ENCODE results near the gene NIPAL4.

Gene NIPAL4

GRCh38 chr5:157459715-157460599 lies at the start of gene NIPAL4 (continued):
- TF ChIP-seq KLF8 (tag by site-specific recombination; IDR thresholded peaks at IDR 0.05) (no peak), SP7 (tag by site-specific recombination; IDR thresholded peaks at IDR 0.05) (0 out of 2 replicates have a peak, but pooled peaks have one; percentile 25), ZFHX2 (tag by site-specific recombination; conservative IDR thresholded peaks at IDR 0.05) (peak; percentile 27; the same call in 1 of the 2 replicates), ZNF350 (tag by site-specific recombination; IDR thresholded peaks at IDR 0.05) (no peak), ZNF660 (tag by site-specific recombination; IDR thresholded peaks at IDR 0.05) (no peak), ZSCAN18 (tag by site-specific recombination; IDR thresholded peaks at IDR 0.05) (no peak), ZNF549 (tag by site-specific recombination; IDR thresholded peaks at IDR 0.05) (no peak), ZBTB7A (tag by site-specific recombination; IDR thresholded peaks at IDR 0.05; ENCODE audit: low read depth) (no peak), ZBTB17 (tag by site-specific recombination; IDR thresholded peaks at IDR 0.05) (no peak), HOXC10 (CRISPR knock-in tag; IDR thresholded peaks at IDR 0.05) (no peak), ZNF16 (tag by site-specific recombination; IDR thresholded peaks at IDR 0.05; ENCODE audit: low read depth) (no peak), KLF16 (tag by site-specific recombination; IDR thresholded peaks at IDR 0.05) (no peak), ZNF394 (tag by site-specific recombination; IDR thresholded peaks at IDR 0.05; ENCODE audit: borderline replicate concordance) (no peak), ZNF555 (tag by site-specific recombination; conservative IDR thresholded peaks at IDR 0.05) (no peak), ZNF548 (tag by site-specific recombination; IDR thresholded peaks at IDR 0.05) (no peak), ZNF133 (tag by site-specific recombination; IDR thresholded peaks at IDR 0.05) (no peak), ZNF266 (tag by site-specific recombination; IDR thresholded peaks at IDR 0.05; ENCODE audit: low read depth) (no peak), ZNF292 (tag by site-specific recombination; IDR thresholded peaks at IDR 0.05; ENCODE audit: borderline replicate concordance, low read depth) (no peak), ZNF792 (tag by site-specific recombination; IDR thresholded peaks at IDR 0.05) (no peak), GLI2 (tag by site-specific recombination; IDR thresholded peaks at IDR 0.05; ENCODE audit: borderline replicate concordance, low read depth) (no peak), ZNF114 (tag by site-specific recombination; IDR thresholded peaks at IDR 0.05) (no peak), ZNF26 (tag by site-specific recombination; IDR thresholded peaks at IDR 0.05) (no peak), ZSCAN5A (tag by site-specific recombination; IDR thresholded peaks at IDR 0.05) (no peak), ZNF18 (tag by site-specific recombination; IDR thresholded peaks at IDR 0.05) (no peak), ZNF692 (tag by site-specific recombination; IDR thresholded peaks at IDR 0.05) (0 out of 2 replicates have a peak, but pooled peaks have one; percentile 22), ZNF514 (tag by site-specific recombination; IDR thresholded peaks at IDR 0.05) (no peak), ZNF580 (tag by site-specific recombination; IDR thresholded peaks at IDR 0.05) (no peak), ZNF530 (tag by site-specific recombination; IDR thresholded peaks at IDR 0.05; ENCODE audit: low read depth) (no peak), YY2 (tag by site-specific recombination; IDR thresholded peaks at IDR 0.05) (no peak), ZNF596 (tag by site-specific recombination; IDR thresholded peaks at IDR 0.05) (no peak), GLIS2 (tag by site-specific recombination; IDR thresholded peaks at IDR 0.05) (peak; percentile 89), ZFP3 (tag by site-specific recombination; IDR thresholded peaks at IDR 0.05; ENCODE audit: low read depth) (no peak)
